IMR-90 (cell line): ENCODE measurements around the gene PLXNC1. TPM values are rescaled to one million over a fixed set of nuclear protein-coding genes. Genes with fewer than 3 reads are reported as not detected.

Experiments
- ATAC-seq: fragments of 200-7000 bp; cut with Tn5 transposase; 2 replicates; pipeline ENCODE4 v1.9.1; 2020; ENCODE audit warnings: low read depth, mild to moderate bottlenecking, moderate library complexity
- BruUV-seq: library from RNA; stranded (reverse); fragments of 400-500 nt; replicated peaks from 2 replicates; lab custom pipeline; 2021; lab: Mats Ljungman, UMichigan
- CTCF ChIA-PET: fragments of 300-600 bp; formaldehyde crosslinking; extraction: SDS; loops from one replicate; lab custom pipeline; 2021; ENCODE audit warnings: antibody characterized with exemption; lab: Yijun Ruan, JAX
- POLR2A ChIA-PET: fragments of 300-600 bp; sonication (Branson Sonifier 250); formaldehyde crosslinking; loops from one replicate; lab custom pipeline; 2022; ENCODE audit warnings: antibody characterized with exemption; ENCODE audit not compliant: unreplicated experiment; lab: Charles Lee
- DNase-seq: peaks from one replicate; pipeline ENCODE4 v3.0.0; 2013
- H2AFZ ChIP-seq: replicated peaks from 2 replicates; pipeline ENCODE3; 2013; ENCODE audit warnings: low read length, mild to moderate bottlenecking; ENCODE audit not compliant: poor library complexity
- H2AK5ac ChIP-seq: 2 replicates; pipeline ENCODE4 v1.6.1; 2013; ENCODE audit warnings: low read depth, low read length, inconsistent platforms
- H2AK9ac ChIP-seq: replicated peaks from 2 replicates; pipeline ENCODE3; 2013; ENCODE audit warnings: mild to moderate bottlenecking, low read depth, low read length, moderate library complexity; ENCODE audit not compliant: poor library complexity
- H2BK120ac ChIP-seq: 2 replicates; pipeline ENCODE4 v1.6.1; 2013; ENCODE audit warnings: low read depth, low read length, inconsistent platforms
- H2BK15ac ChIP-seq: 3 replicates; pipeline ENCODE4 v1.6.1; 2013; ENCODE audit warnings: low read depth, low read length, inconsistent platforms
- H2BK20ac ChIP-seq: 2 replicates; pipeline ENCODE4 v1.6.1; 2013; ENCODE audit warnings: low read depth, mild to moderate bottlenecking, inconsistent platforms, low read length, moderate library complexity
- H2BK5ac ChIP-seq: 2 replicates; pipeline ENCODE4 v1.6.1; 2013; ENCODE audit warnings: mild to moderate bottlenecking, low read depth, low read length, inconsistent platforms; ENCODE audit not compliant: poor library complexity, severe bottlenecking
- H3K14ac ChIP-seq: replicated peaks from 2 replicates; pipeline ENCODE4 v1.6.1; 2013; ENCODE audit warnings: low read depth, low read length, inconsistent platforms
- H3K18ac ChIP-seq: 2 replicates; pipeline ENCODE4 v1.6.1; 2013; ENCODE audit warnings: low read depth, low read length, control low read depth
- H3K23ac ChIP-seq: 2 replicates; pipeline ENCODE4 v1.6.1; 2013; ENCODE audit warnings: low read depth, low read length, inconsistent platforms
- H3K27ac ChIP-seq: 2 replicates; pipeline ENCODE4 v1.5.1; 2013; ENCODE audit warnings: mild to moderate bottlenecking, control low read depth, low read length; ENCODE audit not compliant: insufficient read depth
- H3K27me3 ChIP-seq: 2 replicates; pipeline ENCODE4 v1.6.1; 2013; ENCODE audit warnings: low read length; ENCODE audit not compliant: control insufficient read depth, insufficient read depth
- H3K36me3 ChIP-seq: 2 replicates; pipeline ENCODE4 v1.6.1; 2013; ENCODE audit warnings: low read length, mixed read lengths; ENCODE audit not compliant: control insufficient read depth, insufficient read depth
- H3K4ac ChIP-seq: 2 replicates; pipeline ENCODE4 v1.6.1; 2013; ENCODE audit warnings: low read depth, low read length, inconsistent platforms
- H3K4me1 ChIP-seq: 2 replicates; pipeline ENCODE4 v1.6.1; 2013; ENCODE audit warnings: low read length, mixed read lengths; ENCODE audit not compliant: control insufficient read depth, insufficient read depth
- H3K4me2 ChIP-seq: 2 replicates; pipeline ENCODE4 v1.6.1; 2013; ENCODE audit warnings: low read depth, mild to moderate bottlenecking, control low read depth, low read length, moderate library complexity
- H3K4me3 ChIP-seq: 2 replicates; pipeline ENCODE4 v1.5.1; 2013; ENCODE audit warnings: low read depth, mild to moderate bottlenecking, control low read depth, low read length, moderate library complexity; ENCODE audit not compliant: insufficient read depth
- H3K56ac ChIP-seq: 2 replicates; pipeline ENCODE4 v1.6.1; 2013; ENCODE audit warnings: low read length, inconsistent platforms; ENCODE audit not compliant: insufficient read depth; ENCODE audit errors: extremely low read depth
- H3K79me1 ChIP-seq, 2 experiments: 2 replicates each; pipeline ENCODE4 v1.6.1; 2013; ENCODE audit warnings: low read length in 2 of 2, inconsistent platforms in 1 of 2, low read depth in 1 of 2
- H3K9ac ChIP-seq: 2 replicates; pipeline ENCODE4 v1.6.1; 2013; ENCODE audit warnings: low read depth, low read length, control low read depth
- H3K9me1 ChIP-seq: 2 replicates; pipeline ENCODE4 v1.6.1; 2013; ENCODE audit warnings: low read length, inconsistent platforms; ENCODE audit not compliant: insufficient read depth
- H3K9me3 ChIP-seq: 2 replicates; pipeline ENCODE4 v1.6.1; 2013; ENCODE audit warnings: low read length; ENCODE audit not compliant: control insufficient read depth, insufficient read depth
- H4K20me1 ChIP-seq: 2 replicates; pipeline ENCODE4 v1.6.1; 2013; ENCODE audit warnings: low read length, inconsistent platforms; ENCODE audit not compliant: insufficient read depth
- H4K5ac ChIP-seq: 2 replicates; pipeline ENCODE4 v1.6.1; 2013; ENCODE audit warnings: mild to moderate bottlenecking, low read depth, low read length, control low read depth
- H4K8ac ChIP-seq, 2 experiments: 2 replicates each; pipeline ENCODE4 v1.6.1; 2013; ENCODE audit warnings: low read depth in 2 of 2, low read length in 2 of 2, control low read depth in 1 of 2, inconsistent platforms in 1 of 2
- H4K91ac ChIP-seq: 2 replicates; pipeline ENCODE4 v1.6.1; 2013; ENCODE audit warnings: low read depth, low read length, inconsistent platforms; ENCODE audit not compliant: insufficient read depth
- BHLHE40 ChIP-seq: fragments of 150-350 bp; IDR thresholded peaks from 2 replicates; pipeline ENCODE4 v1.6.1; 2016; ENCODE audit warnings: mild to moderate bottlenecking, low read depth, low read length
- MAFK ChIP-seq: IDR thresholded peaks from 2 replicates; pipeline ENCODE4 v1.6.1; 2012; ENCODE audit warnings: low read depth, low read length, improper control_type of control experiment
- RCOR1 ChIP-seq: IDR thresholded peaks from 2 replicates; pipeline ENCODE4 v1.6.1; 2012; ENCODE audit warnings: mild to moderate bottlenecking, low read length, improper control_type of control experiment; ENCODE audit not compliant: insufficient replicate concordance
- RFX5 ChIP-seq: IDR thresholded peaks from 2 replicates; pipeline ENCODE4 v1.8.0; 2012; ENCODE audit warnings: low read depth, mild to moderate bottlenecking, low read length, moderate library complexity
- SMC3 ChIP-seq: fragments of 150-350 bp; IDR thresholded peaks from 2 replicates; pipeline ENCODE4 v1.6.1; 2016; ENCODE audit warnings: low read depth, mild to moderate bottlenecking, antibody characterized with exemption, low read length, moderate library complexity
- WGBS, 2 experiments: methylation state at CpG; one replicate each; pipeline versions ENCODE4 v1.1.5 to v1.1.7; 2013; ENCODE audit warnings: missing lambda C conversion rate in 2 of 2; ENCODE audit not compliant: insufficient read length in 1 of 2; ENCODE audit errors: extremely low coverage in 2 of 2; 5-methylcytosine and 5-hydroxymethylcytosine counted together
- dilution Hi-C: fragments of 300-500 bp; cut with HindIII; formaldehyde crosslinking; loops from one replicate; pipeline ENCODE4 v1.14.3; 2018; ENCODE audit warnings: low sequenced_read_pairs; ENCODE audit not compliant: unreplicated experiment
- in situ Hi-C: fragments of 300-500 bp; cut with MboI; formaldehyde crosslinking; loops from 3 replicates; pipeline ENCODE4 v1.14.3; 2019; ENCODE audit warnings: low sequenced_read_pairs, inconsistent platforms, mixed read lengths
- intact Hi-C: fragments of 100-400 bp; cut with micrococcal nuclease; formaldehyde crosslinking; loops from 2 replicates; pipeline ENCODE4 v1.10.0; 2022
- polyA plus RNA-seq, 3 experiments: library from polyadenylated mRNA; depleted of rRNA; stranded (reverse); fragments of >200 nt; gene quantifications; 2 replicates each; pipeline ENCODE4 v1.2.3, GENCODE V29; 2012; ENCODE audit warnings: low replicate concordance in 1 of 3
- total RNA-seq: library from RNA; depleted of rRNA; stranded (reverse); fragments of >200 nt; gene quantifications from 2 replicates; pipeline ENCODE4 v1.2.3, GENCODE V29; 2012
- TF ChIP-seq, protein P1 (sequence below): fragments of 150-350 bp; IDR thresholded peaks from 2 replicates; pipeline ENCODE4 v1.6.1; 2016; ENCODE audit warnings: low read depth, mild to moderate bottlenecking, low read length, moderate library complexity, borderline replicate concordance

The PLXNC1 gene
- total and polyA plus RNA-seq, 2 of the 4 experiments (the other 2 are of a cell fraction), result 1.0 to 1.6 TPM

DNA sequence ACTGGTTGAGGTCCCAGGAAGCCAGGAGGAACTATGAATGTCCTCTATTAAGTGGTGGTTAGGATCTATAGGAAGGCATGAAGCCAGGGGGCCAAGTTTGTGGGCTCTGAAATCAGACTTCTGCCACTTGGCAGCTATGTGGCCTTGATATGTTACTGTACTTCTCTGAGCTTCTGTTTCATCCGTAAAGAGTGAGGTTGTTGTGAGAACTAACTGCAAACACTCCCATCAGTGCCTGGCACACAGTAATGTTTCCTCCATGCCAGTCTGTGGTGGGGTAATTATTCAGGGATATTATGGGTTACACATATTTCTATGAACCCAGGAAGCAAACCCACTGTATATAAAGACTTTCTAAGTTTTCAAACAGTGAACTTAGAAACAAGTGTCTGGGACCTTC is 57.4 kb downstream of the PLXNC1 start:
- H3K4ac ChIP-seq, result no peak overlapping the region
- no peak overlapping the region for H3K27ac ChIP-seq
- dilution Hi-C loops, result no loop called here
- POLR2A ChIA-PET, result no interaction called here
- H4K20me1 ChIP-seq, result no peaks in the 10 kb centered on the region
- ATAC-seq (no peak), DNase-seq (no peak)
- intact Hi-C loops, result no loop called here
- no peak overlapping the region for H3K9ac ChIP-seq
- no peak overlapping the region for H2BK15ac ChIP-seq
- H2AK5ac ChIP-seq, result no peak overlapping the region
- H3K23ac ChIP-seq, result no peak overlapping the region
- H3K56ac ChIP-seq, result no peak overlapping the region
- no peak overlapping the region for H2BK20ac ChIP-seq
- H2BK5ac ChIP-seq, result no peak overlapping the region
- H3K4me2 ChIP-seq, result no peak overlapping the region
- H4K8ac ChIP-seq, result no peak overlapping the region
- H3K4me1 ChIP-seq, result no peaks in the 10 kb centered on the region
- TF ChIP-seq SMC3 (no peak), RCOR1 (no peak), BHLHE40 (no peak), MAFK (no peak), RFX5 (no peak)
- TF ChIP-seq, protein P1, sequence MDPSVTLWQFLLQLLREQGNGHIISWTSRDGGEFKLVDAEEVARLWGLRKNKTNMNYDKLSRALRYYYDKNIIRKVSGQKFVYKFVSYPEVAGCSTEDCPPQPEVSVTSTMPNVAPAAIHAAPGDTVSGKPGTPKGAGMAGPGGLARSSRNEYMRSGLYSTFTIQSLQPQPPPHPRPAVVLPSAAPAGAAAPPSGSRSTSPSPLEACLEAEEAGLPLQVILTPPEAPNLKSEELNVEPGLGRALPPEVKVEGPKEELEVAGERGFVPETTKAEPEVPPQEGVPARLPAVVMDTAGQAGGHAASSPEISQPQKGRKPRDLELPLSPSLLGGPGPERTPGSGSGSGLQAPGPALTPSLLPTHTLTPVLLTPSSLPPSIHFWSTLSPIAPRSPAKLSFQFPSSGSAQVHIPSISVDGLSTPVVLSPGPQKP, result no peak
- no peak overlapping the region for H4K91ac ChIP-seq
- no peak overlapping the region for H3K4me3 ChIP-seq
- in situ Hi-C loops, result no loop called here
- no CpG with 5 or more reads among the region's 1 CpG for WGBS, 2 experiments
- H3K36me3 ChIP-seq, result no peaks in the 10 kb centered on the region
- H3K9me1 ChIP-seq, result no peaks in the 10 kb centered on the region
- CTCF ChIA-PET, result no interaction called here
- H3K9me3 ChIP-seq, result no peaks in the 10 kb centered on the region
- H3K14ac ChIP-seq, result no peak overlapping the region
- no peaks in the 10 kb centered on the region for H3K79me1 ChIP-seq
- H2AK9ac ChIP-seq, result no peak overlapping the region
- H3K18ac ChIP-seq, result no peak overlapping the region
- no peak overlapping the region for H4K5ac ChIP-seq
- no TSS peak for BruUV-seq
- H3K27me3 ChIP-seq, result peaks cover 13% of the 10 kb centered on the region
- H2BK120ac ChIP-seq, result no peak overlapping the region
- no peak overlapping the region for H2AFZ ChIP-seq
